Left lung (tissue), 10 donors: ENCODE results near the gene MED9. TPM values are rescaled to one million over a fixed set of nuclear protein-coding genes. Genes with fewer than 3 reads are reported as not detected.

Source experiments
- ATAC-seq: fragments of 200-7000 bp; cut with Tn5 transposase; one replicate; pipeline ENCODE4 v1.9.1; 2020; ENCODE audit warnings: moderate library complexity
- DNase-seq, 4 donors: peaks; one replicate each; pipeline ENCODE4 v3.0.0-alpha.2; 2013 to 2020
- H3K27ac ChIP-seq, 2 donors: fragments of 200-600 bp; sonication (generic) in 1 of 2; one replicate each; pipeline versions ENCODE4 v1.5.0 to v1.8.0; 2020 to 2021
- H3K27me3 ChIP-seq, 2 donors: fragments of 200-600 bp; sonication (generic) in 1 of 2; one replicate each; pipeline versions ENCODE4 v1.5.0 to v1.8.0; 2020 to 2021
- H3K36me3 ChIP-seq, 2 donors: fragments of 200-600 bp; sonication (generic) in 1 of 2; one replicate each; pipeline versions ENCODE4 v1.5.0 to v1.8.0; 2020 to 2021
- H3K4me1 ChIP-seq, 2 donors: fragments of 200-600 bp; one replicate each; pipeline ENCODE4 v1.8.0; 2021
- H3K4me3 ChIP-seq, 2 donors: fragments of 200-600 bp; sonication (generic) in 1 of 2; one replicate each; pipeline versions ENCODE4 v1.5.0 to v1.8.0; 2020 to 2021; ENCODE audit warnings: mild to moderate bottlenecking in 1 of 2
- H3K9me3 ChIP-seq, 2 donors: fragments of 200-600 bp; sonication (generic) in 1 of 2; one replicate each; pipeline versions ENCODE4 v1.5.0 to v1.8.0; 2020 to 2021
- intact Hi-C, 2 donors: fragments of 100-400 bp; cut with DNase I; formaldehyde crosslinking; loops; one replicate each; pipeline versions ENCODE4 v1.11.2 to v1.14.2; 2022
- polyA plus RNA-seq, 6 donors: library from polyadenylated mRNA; unstranded; fragments of 120-200 nt; gene quantifications; one replicate each; pipeline ENCODE4 v1.2.1, GENCODE V29; 2013; ENCODE audit not compliant: insufficient read length in 6 of 6
- total RNA-seq, 2 donors: library from RNA; stranded (reverse); fragmentation: NEBNext Ultra II Directional; extraction: Animal tissue kit (Norgen Biotek cat#: 25700); gene quantifications; one replicate each; pipeline ENCODE4 v1.2.1, GENCODE V29; 2021
- TF ChIP-seq, protein P1 (sequence below), 2 donors: fragments of 200-600 bp; sonication (generic) in 1 of 2; IDR thresholded peaks; one replicate each; pipeline versions ENCODE4 v1.5.0 to v1.8.0; 2021; ENCODE audit warnings: antibody characterized with exemption in 2 of 2
- donor health status: DM: no; HTN: yes; CAD: no.
- donor health status: DM: no; HTN: no; CAD: no.

The MED9 gene
- total and polyA plus RNA-seq, 8 donors, result 11.5 to 17.1 (median 16.2) TPM

DNA sequence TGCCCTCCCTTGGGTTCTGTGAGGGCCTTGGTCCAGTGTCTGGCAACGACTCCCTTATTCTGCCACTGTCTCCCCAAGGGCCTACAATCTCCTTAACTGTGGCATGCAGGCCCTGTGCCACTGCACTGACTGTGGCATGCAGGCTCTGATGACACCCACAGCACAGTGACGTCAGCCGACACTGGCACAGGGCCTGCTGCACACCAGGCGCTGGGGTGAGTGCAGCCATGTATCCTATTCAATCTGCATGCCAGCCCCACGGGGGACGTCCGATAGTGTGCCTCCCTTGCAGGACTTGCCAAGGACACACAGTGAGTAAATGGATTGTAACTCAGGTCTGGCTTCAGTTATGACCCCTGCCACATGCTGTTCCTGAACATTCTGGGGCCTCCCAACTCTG is 59.2 kb downstream of the MED9 start:
- Histone ChIP-seq H3K27ac (no peak overlapping the region), H3K4me1 (peaks cover 4 to 8% of the 10 kb centered on the region in 2 donors), H3K27me3 (no peaks in the 10 kb centered on the region), H3K9me3 (no peaks in the 10 kb centered on the region), H3K36me3 (no peaks in the 10 kb centered on the region), H3K4me3 (no peak overlapping the region)
- DNase-seq (peak in 2 of 4 donors; percentile 77 to 87), ATAC-seq (peak; percentile 76)
- TF ChIP-seq, protein P1, sequence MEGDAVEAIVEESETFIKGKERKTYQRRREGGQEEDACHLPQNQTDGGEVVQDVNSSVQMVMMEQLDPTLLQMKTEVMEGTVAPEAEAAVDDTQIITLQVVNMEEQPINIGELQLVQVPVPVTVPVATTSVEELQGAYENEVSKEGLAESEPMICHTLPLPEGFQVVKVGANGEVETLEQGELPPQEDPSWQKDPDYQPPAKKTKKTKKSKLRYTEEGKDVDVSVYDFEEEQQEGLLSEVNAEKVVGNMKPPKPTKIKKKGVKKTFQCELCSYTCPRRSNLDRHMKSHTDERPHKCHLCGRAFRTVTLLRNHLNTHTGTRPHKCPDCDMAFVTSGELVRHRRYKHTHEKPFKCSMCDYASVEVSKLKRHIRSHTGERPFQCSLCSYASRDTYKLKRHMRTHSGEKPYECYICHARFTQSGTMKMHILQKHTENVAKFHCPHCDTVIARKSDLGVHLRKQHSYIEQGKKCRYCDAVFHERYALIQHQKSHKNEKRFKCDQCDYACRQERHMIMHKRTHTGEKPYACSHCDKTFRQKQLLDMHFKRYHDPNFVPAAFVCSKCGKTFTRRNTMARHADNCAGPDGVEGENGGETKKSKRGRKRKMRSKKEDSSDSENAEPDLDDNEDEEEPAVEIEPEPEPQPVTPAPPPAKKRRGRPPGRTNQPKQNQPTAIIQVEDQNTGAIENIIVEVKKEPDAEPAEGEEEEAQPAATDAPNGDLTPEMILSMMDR (IDR thresholded peaks at IDR 0.05), result no peak
- intact Hi-C loops, result no loop called here

DNA sequence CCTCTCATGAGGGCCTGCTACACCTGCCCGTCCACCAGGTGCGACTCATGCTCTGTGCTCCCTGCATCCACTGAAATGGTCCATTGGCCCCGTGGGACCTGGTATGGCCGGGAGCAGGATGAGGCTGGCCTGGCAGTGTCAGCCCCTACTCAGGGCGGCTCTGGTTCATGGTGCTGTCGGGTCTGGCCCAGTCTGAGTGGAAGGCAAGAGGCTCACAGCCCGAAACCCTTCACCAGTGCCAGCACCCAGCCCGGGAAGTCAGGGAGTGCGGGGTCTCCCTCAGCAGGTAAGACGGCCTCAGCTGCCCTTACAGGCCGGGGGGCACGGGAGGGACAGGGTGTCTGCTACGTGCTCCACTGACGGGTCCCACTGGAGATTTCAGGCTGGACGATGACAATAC is 59.9 kb downstream of the MED9 start:
- Histone ChIP-seq H3K27ac (no peak overlapping the region), H3K9me3 (no peaks in the 10 kb centered on the region), H3K4me1 (peaks cover 4 to 8% of the 10 kb centered on the region in 2 donors), H3K36me3 (no peaks in the 10 kb centered on the region), H3K4me3 (no peak overlapping the region), H3K27me3 (no peaks in the 10 kb centered on the region)
- ATAC-seq (no peak), DNase-seq (peak in 1 of 4 donors; percentile 73)
- intact Hi-C loops, result no loop called here
- TF ChIP-seq, protein P1 (IDR thresholded peaks at IDR 0.05), result no peak

GRCh38 chr17:17537311-17538099 is 60.7 kb downstream of the MED9 start:
- peak in 1 of 4 donors; percentile 73 for DNase-seq
- Histone ChIP-seq H3K36me3 (no peaks in the 10 kb centered on the region), H3K4me1 (peaks cover 4 to 8% of the 10 kb centered on the region in 2 donors), H3K27me3 (no peaks in the 10 kb centered on the region), H3K4me3 (no peak overlapping the region), H3K9me3 (no peaks in the 10 kb centered on the region), H3K27ac (peak overlapping the region in 1 of 2 donors; percentile 73)
- peak; percentile 18 for ATAC-seq
- intact Hi-C loops, result no loop called here
- TF ChIP-seq, protein P1 (IDR thresholded peaks at IDR 0.05), result no peak

DNA sequence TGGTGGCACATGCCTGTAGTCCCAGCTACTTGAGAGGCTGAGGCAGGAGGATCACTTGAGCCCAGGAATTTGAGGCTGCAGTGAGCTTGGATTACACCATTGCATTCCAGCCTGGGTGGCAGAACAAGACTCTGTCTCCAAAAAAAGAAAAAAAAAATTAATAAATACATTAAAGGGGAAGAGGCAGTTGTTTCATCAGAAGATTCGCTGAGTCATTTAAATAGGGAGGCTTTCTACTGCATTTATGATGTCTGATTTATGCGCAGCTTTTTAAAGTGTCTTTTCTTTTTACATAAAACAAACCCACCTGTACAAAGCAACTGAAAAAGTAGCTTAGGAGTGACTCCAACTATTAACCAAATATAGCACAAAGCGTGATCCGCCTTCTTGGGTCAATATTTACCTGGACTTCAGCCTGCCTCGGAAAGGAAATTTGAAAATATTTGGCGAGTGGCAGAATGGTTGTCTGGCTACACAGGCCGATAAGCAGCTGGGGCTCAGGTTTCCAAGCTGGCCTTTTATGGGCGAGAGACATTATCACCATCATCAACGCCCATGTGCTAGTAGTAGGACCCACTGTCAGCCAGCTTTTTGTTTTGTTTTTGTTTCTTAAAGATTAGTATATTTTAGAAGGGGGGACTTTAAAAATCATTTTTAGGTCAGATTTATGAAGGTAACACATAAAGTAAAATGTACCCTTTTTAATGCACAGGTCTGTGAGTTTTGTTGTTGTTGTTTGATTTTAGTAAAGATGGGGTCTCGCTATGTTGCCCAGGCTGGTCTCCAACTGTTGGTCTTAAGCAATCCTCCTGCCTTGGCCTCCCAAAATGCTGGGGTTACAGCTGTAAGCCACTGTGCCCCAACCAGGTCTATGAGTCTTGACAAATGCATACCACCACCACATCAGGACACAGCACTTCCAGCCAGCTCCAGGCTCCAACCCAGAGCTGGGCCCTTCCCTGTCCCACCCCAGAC is 61.9 kb downstream of the MED9 start:
- TF ChIP-seq, protein P1 (IDR thresholded peaks at IDR 0.05), result no peak
- peak in 3 of 4 donors; percentile 34 to 79 (median 61) for DNase-seq
- H3K27me3 ChIP-seq, result no peaks in the 10 kb centered on the region
- ATAC-seq, result peak; percentile 76
- H3K4me1 ChIP-seq, result peaks cover 4 to 8% of the 10 kb centered on the region in 2 donors
- H3K4me3 ChIP-seq, result no peak overlapping the region
- H3K9me3 ChIP-seq, result no peaks in the 10 kb centered on the region
- peak overlapping the region in 1 of 2 donors; percentile 73 for H3K27ac ChIP-seq
- intact Hi-C loops, result no loop called here
- H3K36me3 ChIP-seq, result no peaks in the 10 kb centered on the region

- DNase-seq, result peak in 1 of 4 donors; percentile 52
- TF ChIP-seq, protein P1 (IDR thresholded peaks at IDR 0.05), result no peak
- H3K9me3 ChIP-seq, result no peaks in the 10 kb centered on the region
- no peak overlapping the region for H3K27ac ChIP-seq
- ATAC-seq, result no peak
- H3K4me1 ChIP-seq, result peaks cover 4 to 8% of the 10 kb centered on the region in 2 donors
- no peaks in the 10 kb centered on the region for H3K27me3 ChIP-seq
- H3K4me3 ChIP-seq, result no peak overlapping the region
- no peaks in the 10 kb centered on the region for H3K36me3 ChIP-seq
- intact Hi-C loops, result no loop called here
Measured at GRCh38 chr17:17539591-17539990, 62.8 kb downstream of the MED9 start.
